GM18873 (cell line): ENCODE data around the gene HOXA7.

ENCODE experiments used
- ATAC-seq: cut with Tn5 transposase; IDR thresholded peaks from one replicate; pipeline ENCODE4 v1.9.1; 2021; ENCODE audit warnings: mild to moderate bottlenecking, moderate library complexity, moderate number of reproducible peaks; ENCODE audit not compliant: unreplicated experiment, low FRiP score

The HOXA7 gene

DNA sequence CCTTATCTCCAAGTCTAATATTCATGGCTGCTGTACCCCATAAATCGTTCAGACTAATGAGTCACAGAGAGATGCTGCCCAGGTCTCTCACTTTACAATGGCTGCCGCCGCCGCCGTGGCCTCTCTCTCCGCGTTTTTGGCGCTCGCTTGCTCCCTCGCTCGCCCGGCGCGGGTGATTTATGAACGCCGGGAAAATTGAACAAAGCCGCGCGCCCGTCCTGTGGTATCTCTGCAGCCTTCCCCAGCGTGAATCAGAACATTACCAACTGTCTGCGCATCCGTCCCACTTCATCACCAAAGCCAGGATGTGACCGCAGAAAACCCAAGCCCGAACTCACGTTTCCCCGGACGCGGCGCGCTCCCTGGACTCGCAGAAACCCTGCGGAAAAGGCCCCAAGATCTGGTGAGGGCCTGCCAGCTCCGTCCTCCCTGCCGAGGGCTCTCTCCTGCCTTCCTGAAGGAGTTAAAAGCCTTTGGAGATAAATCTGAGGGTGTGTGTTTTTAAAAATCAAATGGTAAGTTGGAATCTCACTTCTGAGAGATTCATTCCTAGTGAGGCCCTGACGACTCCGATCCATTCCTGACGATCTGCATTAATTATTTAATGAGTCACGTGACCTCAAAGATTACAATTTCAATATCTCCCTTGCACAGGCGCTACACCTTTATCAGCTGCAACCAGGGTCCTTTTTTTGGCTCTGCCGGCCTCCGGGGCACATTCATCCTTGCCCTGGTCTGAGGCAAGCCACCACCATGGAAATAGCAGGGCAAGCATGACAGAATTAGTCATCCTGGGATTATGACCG lies 32.2 kb downstream of the HOXA7 start:
- ATAC-seq, result no peak

DNA sequence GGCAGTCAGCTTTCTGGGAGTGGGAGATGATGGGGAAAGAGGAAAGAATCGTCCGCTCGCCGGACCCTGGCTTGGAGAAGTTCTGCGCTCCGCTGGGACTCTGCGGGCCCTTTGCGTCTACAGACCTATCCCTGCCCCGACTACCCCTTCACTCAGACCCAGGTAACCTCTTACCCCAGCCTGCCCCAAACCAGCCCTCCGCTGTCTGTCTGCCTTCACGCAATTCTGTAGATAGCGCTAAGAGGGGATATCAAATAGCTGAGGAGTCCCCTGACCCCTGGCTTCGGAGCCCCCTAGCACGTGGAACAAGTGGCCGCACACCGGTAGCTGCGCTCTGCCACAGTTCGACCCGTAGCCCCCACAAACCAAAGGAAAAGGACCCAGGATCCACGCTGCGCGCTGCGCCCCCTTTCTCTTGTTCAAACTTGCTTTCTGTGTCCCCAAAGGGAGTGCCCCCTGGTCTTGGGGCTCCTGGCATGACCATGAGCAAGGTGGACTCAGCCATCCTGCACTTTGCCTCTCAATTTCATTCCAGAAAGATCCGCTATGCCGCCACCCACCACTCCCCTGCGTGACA lies 32.9 kb downstream of the HOXA7 start:
- no peak for ATAC-seq

DNA sequence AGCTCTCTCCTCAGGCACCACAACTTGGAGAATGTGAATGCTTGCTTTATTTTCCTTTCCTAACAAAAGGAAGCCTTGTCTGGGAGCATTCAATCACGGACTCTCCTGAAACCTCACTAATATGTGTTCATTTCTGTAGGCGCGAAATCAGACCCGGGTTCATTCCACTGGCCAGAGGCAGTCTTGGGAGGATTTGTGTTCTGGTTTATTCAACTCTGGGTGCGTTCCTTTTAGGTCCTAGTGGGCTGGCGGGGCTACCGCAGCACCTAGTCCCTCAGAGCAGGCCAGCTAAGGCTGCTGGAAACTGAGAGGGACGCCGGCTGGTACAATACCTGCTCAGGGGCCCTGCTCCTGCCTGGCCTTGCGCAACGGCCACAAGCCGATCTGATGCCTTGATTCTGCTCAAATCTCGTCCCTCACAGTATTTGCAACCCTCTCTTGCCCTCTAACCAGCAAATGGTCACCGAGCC lies 33.4 kb downstream of the HOXA7 start:
- no peak for ATAC-seq

DNA sequence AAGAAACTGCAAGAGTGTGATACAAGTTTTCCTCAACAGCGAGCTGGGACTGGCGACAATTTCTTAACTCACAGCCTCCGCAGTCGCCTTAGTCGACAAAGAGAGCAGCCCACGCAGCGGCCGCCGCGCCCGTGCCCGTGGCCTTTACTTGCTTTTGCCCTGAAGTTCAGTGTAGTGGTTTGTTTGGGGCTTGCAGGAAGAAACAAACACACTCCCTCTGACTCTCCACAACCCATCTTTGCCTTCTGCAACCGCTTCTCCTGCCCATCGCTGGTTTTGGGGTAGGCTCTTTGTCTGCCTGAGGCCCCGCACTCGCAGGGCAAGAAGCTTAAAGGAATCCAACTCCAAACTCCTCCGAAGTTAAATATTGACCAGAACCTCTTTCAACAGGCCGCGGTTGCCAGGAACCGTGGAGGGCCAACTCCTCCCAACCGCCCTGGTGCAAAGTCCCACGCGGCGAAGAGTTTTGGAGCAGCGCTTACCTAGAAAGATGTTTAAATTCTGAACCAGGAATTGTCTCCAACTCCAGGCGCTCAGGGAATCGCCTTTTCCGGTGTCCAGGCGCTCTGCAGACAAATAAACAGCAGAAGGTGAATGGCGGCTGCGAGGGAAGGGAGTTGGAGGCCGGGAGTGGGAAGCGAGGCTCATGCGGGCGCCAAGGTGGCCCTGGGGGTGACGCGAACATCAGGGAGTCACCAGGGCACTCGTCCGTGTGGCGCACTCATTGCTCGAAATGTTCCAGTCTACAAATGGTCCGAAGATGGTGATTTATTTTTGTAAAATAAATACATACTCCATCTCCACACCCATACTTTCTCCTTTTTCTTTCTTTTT lies 34.2 kb downstream of the HOXA7 start:
- no peak for ATAC-seq

DNA sequence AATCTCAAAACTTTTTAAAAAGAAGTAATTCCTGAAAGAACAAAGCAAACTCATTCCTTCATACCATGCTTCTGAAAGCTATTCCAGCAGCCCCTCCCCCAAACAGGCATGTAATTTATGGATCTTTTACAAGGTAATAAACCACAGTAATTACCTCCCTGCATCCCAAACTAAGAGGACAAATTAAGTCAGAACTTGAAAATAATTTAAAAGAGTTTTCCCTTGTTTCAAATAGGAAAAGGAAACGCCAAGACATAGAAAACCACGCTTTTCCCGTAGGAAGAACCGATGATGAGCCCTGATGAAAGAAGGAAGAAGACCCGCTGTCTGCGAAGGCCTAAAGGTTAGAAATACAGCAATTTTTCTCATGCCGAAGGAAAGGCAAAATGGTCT lies 34.8 kb downstream of the HOXA7 start:
- ATAC-seq, result no peak

DNA sequence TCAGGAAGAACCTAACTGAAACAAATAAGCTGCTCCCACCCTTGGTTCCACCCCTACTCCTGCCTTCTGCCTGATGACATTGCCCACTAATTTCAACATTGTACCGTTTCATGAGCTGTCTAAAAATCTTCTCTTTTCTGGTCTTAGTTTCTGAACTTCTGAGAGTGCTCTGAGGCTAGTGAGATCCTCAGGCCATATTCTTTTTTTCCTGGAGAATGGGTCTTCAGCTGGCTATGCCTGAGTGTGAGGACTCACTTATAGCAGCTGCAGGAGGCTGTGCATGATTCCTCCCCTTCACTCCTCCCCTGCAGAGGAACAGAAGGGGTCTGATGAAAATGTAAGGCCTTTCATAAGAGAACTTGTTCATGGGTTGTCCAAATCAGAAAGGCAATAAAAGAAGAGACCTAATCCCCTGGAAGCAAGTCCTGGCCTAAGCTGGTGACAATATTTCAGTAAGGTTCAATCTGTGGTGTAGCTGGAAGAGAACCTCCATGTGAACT lies 37.0 kb downstream of the HOXA7 start:
- no peak for ATAC-seq

DNA sequence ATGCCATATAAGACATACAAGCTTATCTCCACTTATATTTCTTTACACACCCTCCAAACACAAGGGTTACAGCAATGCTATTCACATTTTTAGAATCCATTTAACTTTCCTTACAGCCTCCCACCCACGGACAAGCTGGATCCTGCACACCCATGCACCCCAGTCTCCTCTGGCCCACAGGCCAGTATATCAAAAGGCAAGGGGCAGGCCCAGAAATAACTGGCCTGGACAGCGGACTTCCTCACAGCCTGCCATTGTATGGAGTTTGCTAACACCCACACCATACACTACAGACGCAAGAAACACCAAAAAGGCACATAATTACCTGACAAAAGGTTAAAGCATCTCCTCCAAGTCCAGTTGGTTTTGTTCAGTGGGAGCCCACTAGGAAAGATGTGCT lies 37.9 kb downstream of the HOXA7 start:
- no peak for ATAC-seq

DNA sequence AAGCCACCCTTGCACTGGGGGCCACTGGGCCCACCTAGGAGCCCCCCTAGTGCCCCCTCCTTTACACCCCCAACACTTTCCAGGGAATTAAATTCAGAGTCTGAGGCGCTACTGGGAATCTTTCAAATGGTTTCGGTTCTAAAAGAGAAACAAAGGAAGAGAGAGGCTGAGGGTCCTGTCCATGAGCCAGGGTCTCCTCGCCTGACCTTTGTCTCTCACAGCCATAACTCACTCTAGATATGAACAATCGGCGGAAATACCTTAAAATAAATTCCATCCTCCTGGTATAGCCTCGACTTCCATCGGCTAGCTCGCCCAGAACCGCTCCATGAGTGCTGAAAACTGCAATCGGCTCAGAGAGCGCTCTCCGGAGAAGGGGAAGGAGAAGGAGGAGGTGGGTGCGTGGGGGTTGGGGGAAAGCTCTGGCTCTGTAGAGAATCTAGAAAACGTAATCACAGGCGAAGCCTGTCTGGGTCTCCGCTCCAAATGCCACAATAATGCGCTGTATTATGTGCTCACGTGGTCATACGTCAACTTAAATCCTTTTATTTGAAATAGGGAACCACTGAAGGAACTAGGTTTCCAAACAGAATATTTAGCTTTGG lies 38.5 kb downstream of the HOXA7 start:
- no peak for ATAC-seq

DNA sequence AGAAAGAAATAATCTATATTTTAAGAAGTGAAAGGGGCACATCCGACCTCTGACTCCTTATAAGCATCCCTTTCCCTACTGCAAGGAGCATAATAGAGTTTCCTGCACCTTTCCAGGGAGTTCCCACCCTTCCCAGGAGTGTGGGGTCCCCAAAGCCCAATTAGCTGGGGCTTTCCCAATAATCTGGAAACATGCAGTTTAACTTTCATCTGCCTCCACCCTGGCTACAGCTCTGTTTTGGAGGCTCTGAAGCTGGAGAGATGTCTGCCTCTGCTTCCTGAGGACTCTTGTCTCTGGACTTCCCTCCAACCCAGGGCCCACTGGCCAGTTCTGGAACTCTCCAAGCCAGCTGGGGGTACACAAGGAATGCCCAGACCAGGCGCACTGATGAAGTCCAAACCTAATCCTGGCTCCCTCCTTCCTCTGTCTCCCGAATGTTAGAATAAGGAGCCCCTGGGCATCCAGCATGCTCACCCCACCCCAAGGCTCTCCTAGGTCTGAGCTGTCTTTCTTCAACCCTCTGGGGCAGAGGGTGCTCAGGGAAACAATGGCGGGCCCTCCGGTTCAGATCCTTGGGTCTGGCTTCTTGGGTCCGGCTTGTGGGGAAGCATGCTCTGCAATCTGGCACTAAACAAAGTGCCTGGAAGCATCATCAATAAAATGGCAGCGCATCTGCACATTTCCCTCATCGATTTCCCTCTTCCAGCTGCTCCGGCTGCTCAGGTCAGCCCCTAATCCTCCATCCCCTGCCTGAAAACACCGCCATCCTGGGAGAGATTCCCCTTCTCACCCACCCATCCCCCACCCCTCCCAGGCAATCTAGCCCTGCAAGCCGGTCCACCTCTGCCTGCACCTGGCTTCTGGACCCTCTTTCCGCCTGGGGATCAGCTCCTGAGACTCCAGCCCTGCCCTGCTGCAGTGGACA lies 39.3 kb downstream of the HOXA7 start:
- ATAC-seq, result no peak

DNA sequence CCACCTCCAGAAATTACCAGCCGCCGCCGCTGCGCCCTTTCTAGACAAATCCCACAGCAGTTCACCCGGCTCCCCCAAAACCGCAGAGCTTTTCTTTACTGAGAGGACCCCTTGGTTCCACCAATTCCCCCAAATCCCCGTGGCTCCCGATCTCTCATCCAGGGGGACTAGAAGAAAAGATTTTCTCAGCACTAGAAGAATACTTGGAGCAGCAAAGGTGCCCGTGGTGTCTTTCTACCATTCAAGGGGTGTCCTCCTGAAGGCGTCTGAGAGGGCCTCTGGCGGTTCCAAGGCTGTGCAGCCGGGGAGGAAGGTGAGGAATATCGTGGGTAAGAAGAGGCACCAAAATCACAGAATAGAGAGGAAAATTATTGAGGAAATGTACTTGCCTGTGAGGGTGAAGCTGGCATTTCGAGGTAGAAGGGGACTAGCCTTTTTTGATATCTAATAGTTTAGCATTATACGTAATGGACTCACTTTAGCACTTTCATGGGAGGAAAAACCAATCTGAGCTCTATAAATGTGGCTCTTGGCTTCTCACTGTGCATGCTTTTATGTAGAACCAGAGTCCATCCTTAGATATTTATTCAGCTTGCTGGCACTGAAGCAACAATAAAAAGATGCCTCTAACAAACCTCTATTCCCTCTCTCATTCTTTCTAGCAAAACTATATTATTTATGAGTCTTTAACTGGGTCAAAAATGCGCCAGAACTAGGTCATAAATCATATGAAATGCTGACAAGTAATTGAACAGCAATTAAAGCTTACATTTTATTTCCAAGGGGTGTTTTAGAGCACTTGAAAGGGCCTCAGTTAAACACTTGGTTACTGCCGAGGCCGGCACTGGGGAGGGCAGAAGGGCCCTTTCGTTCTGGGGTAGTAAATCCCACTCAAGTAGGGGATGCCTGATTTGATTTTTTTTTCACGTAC lies 40.2 kb downstream of the HOXA7 start:
- no peak for ATAC-seq

DNA sequence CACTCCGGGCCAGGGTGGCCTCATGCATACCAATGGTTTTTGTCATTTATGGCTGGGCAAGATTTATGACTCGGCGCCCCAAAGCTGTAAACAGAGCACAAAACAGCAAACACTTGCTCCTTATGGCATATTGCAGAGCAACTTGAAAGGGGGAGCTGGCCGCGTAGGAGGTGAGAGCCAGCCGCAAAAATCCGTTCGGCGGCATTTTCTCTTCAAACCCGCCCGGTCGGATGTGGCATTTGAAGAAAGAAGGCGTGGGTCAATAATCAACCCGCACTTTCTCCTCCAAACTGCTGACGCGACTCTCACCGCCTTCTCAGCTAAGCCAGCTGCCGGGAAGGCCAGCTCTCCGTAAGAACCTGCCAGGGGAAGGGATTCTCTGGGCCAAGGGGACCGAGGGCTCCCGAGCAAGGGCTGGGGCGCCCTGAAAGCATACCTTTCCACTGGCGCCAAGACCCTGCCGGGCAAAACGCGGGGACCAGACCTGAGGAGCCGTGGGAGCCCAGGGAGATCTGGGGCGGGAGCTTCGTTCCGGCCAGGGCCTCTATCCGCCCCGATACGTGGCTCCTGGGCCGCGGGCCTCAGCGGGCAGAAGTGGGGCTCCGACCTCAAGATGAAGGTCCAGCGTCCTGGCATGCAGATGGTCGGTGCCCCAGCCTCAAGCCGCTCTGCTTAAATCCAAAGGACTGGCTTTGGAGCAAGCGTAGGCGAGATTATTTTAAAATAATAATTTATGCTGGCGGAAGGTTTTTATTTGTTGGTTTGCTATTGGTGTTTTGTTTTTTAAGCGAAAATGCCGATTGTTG lies 41.1 kb downstream of the HOXA7 start:
- no peak for ATAC-seq

DNA sequence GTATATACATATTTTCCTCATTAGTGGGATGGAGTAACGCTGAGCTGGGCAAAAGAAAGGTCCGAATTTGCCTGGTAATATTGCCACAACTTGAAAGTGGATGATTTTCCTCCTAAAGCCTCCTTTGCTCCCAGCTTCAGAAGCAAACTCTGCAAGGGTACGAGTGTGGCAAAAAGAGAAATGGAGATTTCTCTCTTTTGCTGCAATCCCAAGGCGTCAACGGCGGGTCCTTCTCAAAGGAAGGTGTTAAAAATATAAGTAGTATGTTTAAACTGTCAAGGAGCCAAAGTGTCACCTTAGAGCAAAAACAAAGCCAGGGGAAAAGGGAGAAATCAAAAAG lies 41.6 kb downstream of the HOXA7 start:
- ATAC-seq, result no peak

DNA sequence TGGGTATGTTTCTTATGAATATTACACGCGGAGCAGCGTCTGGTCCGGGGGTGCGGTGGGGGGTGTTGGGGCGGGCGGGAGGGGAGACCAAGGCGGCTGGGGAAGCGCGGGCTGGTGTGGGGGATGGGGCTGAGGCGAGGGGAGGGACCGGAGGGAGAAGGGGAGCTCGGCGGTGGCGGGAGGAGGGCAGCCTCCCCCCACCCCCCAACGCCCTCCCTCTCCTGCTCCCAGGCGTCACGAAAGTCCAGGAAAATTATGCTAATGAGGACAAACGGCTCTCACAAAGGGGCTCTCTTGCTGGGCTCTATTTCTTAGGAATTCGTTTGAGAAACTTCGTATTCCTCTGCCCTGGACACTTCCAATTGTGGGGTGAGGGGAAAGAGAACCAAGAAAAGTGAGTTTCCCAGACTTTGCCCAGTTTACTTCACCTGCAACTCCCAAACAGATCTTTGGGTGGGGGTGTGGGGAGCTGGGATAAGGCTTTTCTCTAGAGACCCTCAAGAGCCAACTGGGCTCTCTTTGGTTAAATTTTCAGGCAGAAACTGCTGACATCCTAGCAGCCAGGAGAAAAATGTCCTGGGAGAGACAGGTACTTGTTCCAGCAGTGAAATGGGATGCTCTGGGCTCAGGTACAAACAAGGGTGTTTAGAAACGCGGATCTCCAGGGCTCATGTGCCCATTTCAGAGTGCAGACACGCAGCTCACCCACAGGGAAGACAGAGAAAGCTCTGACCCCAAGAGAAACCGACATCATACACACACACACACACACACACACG lies 42.3 kb downstream of the HOXA7 start:
- ATAC-seq, result no peak

DNA sequence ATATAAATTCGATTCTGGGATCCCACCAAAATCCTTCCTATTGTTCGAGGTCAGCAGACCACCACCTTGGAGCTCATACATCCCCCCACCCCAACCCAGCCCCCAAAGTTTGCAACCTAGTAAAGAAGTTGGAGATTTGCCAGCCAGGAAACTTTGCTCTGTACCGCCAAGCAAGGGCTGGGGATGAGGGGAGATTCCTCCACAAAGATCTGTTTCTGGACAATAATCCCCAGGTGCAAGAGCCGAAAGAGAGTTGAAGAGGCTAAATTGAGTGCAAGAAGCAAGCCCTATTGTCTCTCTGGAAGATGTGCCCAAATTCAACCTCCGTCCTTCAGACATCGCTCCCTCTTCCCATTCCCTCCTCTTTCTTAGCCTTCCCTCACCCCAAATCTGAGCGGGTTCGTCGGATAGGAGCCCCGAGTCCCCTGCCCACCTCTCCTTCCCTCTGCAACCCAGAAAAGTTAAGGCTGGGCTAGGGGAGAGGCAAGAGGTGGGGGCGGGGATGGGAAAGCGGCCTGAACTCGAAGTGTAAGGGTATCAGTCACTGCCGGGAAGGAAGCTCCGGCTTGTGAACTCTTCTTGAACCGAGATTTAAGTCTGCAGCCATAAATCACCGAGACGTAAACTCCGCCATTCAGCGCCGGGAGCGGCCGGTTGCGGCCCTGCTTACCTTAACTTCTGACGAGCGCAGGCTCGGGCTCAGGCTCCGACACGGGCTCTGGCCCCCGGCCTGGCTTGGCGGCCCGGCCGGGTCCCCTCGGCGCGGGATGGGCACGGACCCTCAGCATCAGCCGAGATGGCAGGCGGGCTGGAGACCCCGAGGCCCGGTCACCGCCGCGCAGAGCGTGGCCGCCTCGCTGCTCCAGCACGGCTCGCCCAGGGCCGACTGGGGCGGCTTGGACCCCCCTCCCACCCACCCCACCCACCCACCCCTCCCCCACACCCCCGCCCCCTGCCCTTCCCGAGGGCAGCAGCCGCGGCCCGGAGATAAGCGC lies 43.2 kb downstream of the HOXA7 start:
- no peak for ATAC-seq

DNA sequence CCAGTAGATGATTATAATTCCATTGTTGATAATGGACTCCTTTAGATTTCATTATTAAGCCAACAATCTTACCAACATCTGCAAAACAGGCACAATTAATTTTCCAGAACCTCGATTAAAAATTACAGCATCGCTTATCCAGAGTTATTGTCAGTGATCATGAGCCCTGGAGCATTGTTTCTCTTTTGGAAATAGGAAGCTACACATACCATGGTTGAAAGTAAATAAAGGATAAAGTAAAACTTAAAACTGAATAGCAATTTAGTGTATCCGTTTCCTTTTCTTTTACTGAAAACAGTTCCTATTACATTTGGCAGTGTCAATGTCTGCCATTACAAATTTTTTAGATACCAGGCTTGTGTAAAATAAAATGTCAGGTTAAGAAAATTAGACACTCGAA lies 44.1 kb downstream of the HOXA7 start:
- ATAC-seq, result no peak

DNA sequence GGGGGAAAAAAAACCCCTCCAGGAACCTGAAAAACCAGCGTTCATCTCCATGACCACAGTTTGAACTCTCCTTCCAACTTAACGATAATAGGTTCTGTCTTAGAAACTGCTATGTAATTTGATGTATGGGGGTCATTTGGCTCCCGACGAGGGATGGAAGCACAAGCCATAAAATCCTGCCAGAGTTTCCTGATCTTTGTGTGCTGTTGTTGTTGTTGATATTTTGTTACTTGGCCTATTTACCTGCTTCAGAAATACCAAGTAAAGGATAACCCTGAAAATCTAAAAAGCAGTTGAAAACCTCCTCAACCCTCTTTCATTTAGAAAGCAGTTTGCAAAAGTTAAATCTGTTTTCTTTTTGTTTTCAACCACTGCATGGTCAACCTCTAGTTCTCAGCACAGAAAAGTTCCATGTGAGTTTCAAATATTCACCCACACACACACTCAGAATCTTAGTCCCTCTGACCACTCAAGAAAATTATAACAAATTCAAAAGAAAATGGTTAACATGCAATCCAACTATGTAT lies 44.7 kb downstream of the HOXA7 start:
- no peak for ATAC-seq
